IMR-90 (cell line): Measurements from ENCODE around the gene FAM163B. TPM values are rescaled to one million over a fixed set of nuclear protein-coding genes. Genes with fewer than 3 reads are reported as not detected.

Source experiments
- ATAC-seq: fragments of 200-7000 bp; cut with Tn5 transposase; 2 replicates; pipeline ENCODE4 v1.9.1; 2020; ENCODE audit warnings: low read depth, mild to moderate bottlenecking, moderate library complexity
- BruUV-seq: library from RNA; stranded (reverse); fragments of 400-500 nt; replicated peaks from 2 replicates; lab custom pipeline; 2021; lab: Mats Ljungman, UMichigan
- CTCF ChIA-PET: fragments of 300-600 bp; formaldehyde crosslinking; extraction: SDS; loops from one replicate; lab custom pipeline; 2021; ENCODE audit warnings: antibody characterized with exemption; lab: Yijun Ruan, JAX
- POLR2A ChIA-PET: fragments of 300-600 bp; sonication (Branson Sonifier 250); formaldehyde crosslinking; loops from one replicate; lab custom pipeline; 2022; ENCODE audit warnings: antibody characterized with exemption; ENCODE audit not compliant: unreplicated experiment; lab: Charles Lee
- DNase-seq: peaks from one replicate; pipeline ENCODE4 v3.0.0; 2013
- H2AFZ ChIP-seq: replicated peaks from 2 replicates; pipeline ENCODE3; 2013; ENCODE audit warnings: low read length, mild to moderate bottlenecking; ENCODE audit not compliant: poor library complexity
- H2AK5ac ChIP-seq: 2 replicates; pipeline ENCODE4 v1.6.1; 2013; ENCODE audit warnings: low read depth, low read length, inconsistent platforms
- H2AK9ac ChIP-seq: replicated peaks from 2 replicates; pipeline ENCODE3; 2013; ENCODE audit warnings: mild to moderate bottlenecking, low read depth, low read length, moderate library complexity; ENCODE audit not compliant: poor library complexity
- H2BK120ac ChIP-seq: 2 replicates; pipeline ENCODE4 v1.6.1; 2013; ENCODE audit warnings: low read depth, low read length, inconsistent platforms
- H2BK15ac ChIP-seq: 3 replicates; pipeline ENCODE4 v1.6.1; 2013; ENCODE audit warnings: low read depth, low read length, inconsistent platforms
- H2BK20ac ChIP-seq: 2 replicates; pipeline ENCODE4 v1.6.1; 2013; ENCODE audit warnings: low read depth, mild to moderate bottlenecking, inconsistent platforms, low read length, moderate library complexity
- H2BK5ac ChIP-seq: 2 replicates; pipeline ENCODE4 v1.6.1; 2013; ENCODE audit warnings: mild to moderate bottlenecking, low read depth, low read length, inconsistent platforms; ENCODE audit not compliant: poor library complexity, severe bottlenecking
- H3K14ac ChIP-seq: replicated peaks from 2 replicates; pipeline ENCODE4 v1.6.1; 2013; ENCODE audit warnings: low read depth, low read length, inconsistent platforms
- H3K18ac ChIP-seq: 2 replicates; pipeline ENCODE4 v1.6.1; 2013; ENCODE audit warnings: low read depth, low read length, control low read depth
- H3K23ac ChIP-seq: 2 replicates; pipeline ENCODE4 v1.6.1; 2013; ENCODE audit warnings: low read depth, low read length, inconsistent platforms
- H3K27ac ChIP-seq: 2 replicates; pipeline ENCODE4 v1.5.1; 2013; ENCODE audit warnings: mild to moderate bottlenecking, control low read depth, low read length; ENCODE audit not compliant: insufficient read depth
- H3K27me3 ChIP-seq: 2 replicates; pipeline ENCODE4 v1.6.1; 2013; ENCODE audit warnings: low read length; ENCODE audit not compliant: control insufficient read depth, insufficient read depth
- H3K36me3 ChIP-seq: 2 replicates; pipeline ENCODE4 v1.6.1; 2013; ENCODE audit warnings: low read length, mixed read lengths; ENCODE audit not compliant: control insufficient read depth, insufficient read depth
- H3K4ac ChIP-seq: 2 replicates; pipeline ENCODE4 v1.6.1; 2013; ENCODE audit warnings: low read depth, low read length, inconsistent platforms
- H3K4me1 ChIP-seq: 2 replicates; pipeline ENCODE4 v1.6.1; 2013; ENCODE audit warnings: low read length, mixed read lengths; ENCODE audit not compliant: control insufficient read depth, insufficient read depth
- H3K4me2 ChIP-seq: 2 replicates; pipeline ENCODE4 v1.6.1; 2013; ENCODE audit warnings: low read depth, mild to moderate bottlenecking, control low read depth, low read length, moderate library complexity
- H3K4me3 ChIP-seq: 2 replicates; pipeline ENCODE4 v1.5.1; 2013; ENCODE audit warnings: low read depth, mild to moderate bottlenecking, control low read depth, low read length, moderate library complexity; ENCODE audit not compliant: insufficient read depth
- H3K56ac ChIP-seq: 2 replicates; pipeline ENCODE4 v1.6.1; 2013; ENCODE audit warnings: low read length, inconsistent platforms; ENCODE audit not compliant: insufficient read depth; ENCODE audit errors: extremely low read depth
- H3K79me1 ChIP-seq, 2 experiments: 2 replicates each; pipeline ENCODE4 v1.6.1; 2013; ENCODE audit warnings: low read length in 2 of 2, inconsistent platforms in 1 of 2, low read depth in 1 of 2
- H3K9ac ChIP-seq: 2 replicates; pipeline ENCODE4 v1.6.1; 2013; ENCODE audit warnings: low read depth, low read length, control low read depth
- H3K9me1 ChIP-seq: 2 replicates; pipeline ENCODE4 v1.6.1; 2013; ENCODE audit warnings: low read length, inconsistent platforms; ENCODE audit not compliant: insufficient read depth
- H3K9me3 ChIP-seq: 2 replicates; pipeline ENCODE4 v1.6.1; 2013; ENCODE audit warnings: low read length; ENCODE audit not compliant: control insufficient read depth, insufficient read depth
- H4K20me1 ChIP-seq: 2 replicates; pipeline ENCODE4 v1.6.1; 2013; ENCODE audit warnings: low read length, inconsistent platforms; ENCODE audit not compliant: insufficient read depth
- H4K5ac ChIP-seq: 2 replicates; pipeline ENCODE4 v1.6.1; 2013; ENCODE audit warnings: mild to moderate bottlenecking, low read depth, low read length, control low read depth
- H4K8ac ChIP-seq, 2 experiments: 2 replicates each; pipeline ENCODE4 v1.6.1; 2013; ENCODE audit warnings: low read depth in 2 of 2, low read length in 2 of 2, control low read depth in 1 of 2, inconsistent platforms in 1 of 2
- H4K91ac ChIP-seq: 2 replicates; pipeline ENCODE4 v1.6.1; 2013; ENCODE audit warnings: low read depth, low read length, inconsistent platforms; ENCODE audit not compliant: insufficient read depth
- BHLHE40 ChIP-seq: fragments of 150-350 bp; IDR thresholded peaks from 2 replicates; pipeline ENCODE4 v1.6.1; 2016; ENCODE audit warnings: mild to moderate bottlenecking, low read depth, low read length
- CEBPB ChIP-seq: IDR thresholded peaks from 2 replicates; pipeline ENCODE4 v1.6.1; 2012; ENCODE audit warnings: low read depth, low read length, improper control_type of control experiment
- CHD1 ChIP-seq: IDR thresholded peaks from 2 replicates; pipeline ENCODE4 v1.6.1; 2012; ENCODE audit warnings: low read depth, low read length, improper control_type of control experiment
- FOS ChIP-seq: fragments of 150-350 bp; IDR thresholded peaks from 2 replicates; pipeline ENCODE4 v1.6.1; 2016; ENCODE audit warnings: low read depth, low read length
- MAFK ChIP-seq: IDR thresholded peaks from 2 replicates; pipeline ENCODE4 v1.6.1; 2012; ENCODE audit warnings: low read depth, low read length, improper control_type of control experiment
- MAZ ChIP-seq: IDR thresholded peaks from 2 replicates; pipeline ENCODE4 v1.6.1; 2012; ENCODE audit warnings: low read depth, mild to moderate bottlenecking, low read length, improper control_type of control experiment, moderate library complexity, borderline replicate concordance
- MXI1 ChIP-seq: IDR thresholded peaks from 2 replicates; pipeline ENCODE4 v1.6.1; 2012; ENCODE audit warnings: low read depth, mild to moderate bottlenecking, low read length, moderate library complexity, borderline replicate concordance
- NFE2L2 ChIP-seq: fragments of 150-350 bp; IDR thresholded peaks from 2 replicates; pipeline ENCODE4 v1.6.1; 2016; ENCODE audit warnings: low read depth, mild to moderate bottlenecking, low read length
- POLR2A ChIP-seq: IDR thresholded peaks from 2 replicates; pipeline ENCODE4 v1.6.1; 2012; ENCODE audit warnings: mild to moderate bottlenecking, low read depth, low read length
- RAD21 ChIP-seq: IDR thresholded peaks from 2 replicates; pipeline ENCODE4 v1.6.1; 2012; ENCODE audit warnings: low read length, improper control_type of control experiment
- RCOR1 ChIP-seq: IDR thresholded peaks from 2 replicates; pipeline ENCODE4 v1.6.1; 2012; ENCODE audit warnings: mild to moderate bottlenecking, low read length, improper control_type of control experiment; ENCODE audit not compliant: insufficient replicate concordance
- RFX5 ChIP-seq: IDR thresholded peaks from 2 replicates; pipeline ENCODE4 v1.8.0; 2012; ENCODE audit warnings: low read depth, mild to moderate bottlenecking, low read length, moderate library complexity
- WGBS, 2 experiments: methylation state at CpG; one replicate each; pipeline versions ENCODE4 v1.1.5 to v1.1.7; 2013; ENCODE audit warnings: missing lambda C conversion rate in 2 of 2; ENCODE audit not compliant: insufficient read length in 1 of 2; ENCODE audit errors: extremely low coverage in 2 of 2; 5-methylcytosine and 5-hydroxymethylcytosine counted together
- dilution Hi-C: fragments of 300-500 bp; cut with HindIII; formaldehyde crosslinking; loops from one replicate; pipeline ENCODE4 v1.14.3; 2018; ENCODE audit warnings: low sequenced_read_pairs; ENCODE audit not compliant: unreplicated experiment
- in situ Hi-C: fragments of 300-500 bp; cut with MboI; formaldehyde crosslinking; loops from 3 replicates; pipeline ENCODE4 v1.14.3; 2019; ENCODE audit warnings: low sequenced_read_pairs, inconsistent platforms, mixed read lengths
- intact Hi-C: fragments of 100-400 bp; cut with micrococcal nuclease; formaldehyde crosslinking; loops from 2 replicates; pipeline ENCODE4 v1.10.0; 2022
- polyA plus RNA-seq, 3 experiments: library from polyadenylated mRNA; depleted of rRNA; stranded (reverse); fragments of >200 nt; gene quantifications; 2 replicates each; pipeline ENCODE4 v1.2.3, GENCODE V29; 2012; ENCODE audit warnings: low replicate concordance in 1 of 3
- total RNA-seq: library from RNA; depleted of rRNA; stranded (reverse); fragments of >200 nt; gene quantifications from 2 replicates; pipeline ENCODE4 v1.2.3, GENCODE V29; 2012
- TF ChIP-seq, protein P1 (sequence below): fragments of 150-350 bp; IDR thresholded peaks from 2 replicates; pipeline ENCODE4 v1.6.1; 2016; ENCODE audit warnings: low read depth, mild to moderate bottlenecking, low read length, moderate library complexity, borderline replicate concordance
- TF ChIP-seq, protein P2 (sequence below): conservative IDR thresholded peaks from 2 replicates; pipeline ENCODE4 v1.5.1; 2012; ENCODE audit warnings: mild to moderate bottlenecking, low read depth, low read length, improper control_type of control experiment
- TF ChIP-seq, protein P3 (sequence below): fragments of 150-350 bp; IDR thresholded peaks from 2 replicates; pipeline ENCODE4 v1.6.1; 2017; ENCODE audit warnings: mild to moderate bottlenecking, antibody characterized with exemption, low read length, low read depth

FAM163B gene
- total and polyA plus RNA-seq, 2 of the 4 experiments (the other 2 are of a cell fraction), result not detected

GRCh38 chr9:133532937-133533668 lies 76.1 kb downstream of the FAM163B start:
- Histone ChIP-seq H3K9ac (no peak overlapping the region), H3K18ac (no peak overlapping the region), H3K4me2 (no peak overlapping the region), H4K8ac (no peak overlapping the region), H2AK5ac (no peak overlapping the region), H3K14ac (no peak overlapping the region), H3K4ac (no peak overlapping the region), H3K27ac (no peak overlapping the region), H3K56ac (no peak overlapping the region), H2BK15ac (no peak overlapping the region), H2BK120ac (no peak overlapping the region), H3K4me1 (peaks cover 1% of the 10 kb centered on the region; the same call in 1 of the 2 replicates), H2AFZ (no peak overlapping the region), H3K23ac (no peak overlapping the region), H4K20me1 (peaks cover 5% of the 10 kb centered on the region; the same call in 1 of the 2 replicates), H3K4me3 (no peak overlapping the region), H3K79me1 (no peaks in the 10 kb centered on the region), H3K9me3 (no peaks in the 10 kb centered on the region), H3K36me3 (no peaks in the 10 kb centered on the region), H3K27me3 (peaks cover 64% of the 10 kb centered on the region), H4K5ac (no peak overlapping the region), H3K9me1 (no peaks in the 10 kb centered on the region), H2BK5ac (no peak overlapping the region), H2AK9ac (peak overlapping the region; percentile 72), H2BK20ac (no peak overlapping the region), H4K91ac (no peak overlapping the region)
- CTCF ChIA-PET, result interaction anchor here (0.9 to 1.1 kb wide), 2 partner anchors 249 to 462 kb away, joined by 3 read pairs; no protein-coding TSS in a partner anchor
- 52% methylated on average over 15 of the region's 20 CpGs; no CpG with 5 or more reads in 1 of the 2 experiments for WGBS, 2 experiments
- DNase-seq (peak; percentile 29), ATAC-seq (peak; percentile 38; the same call in 1 of the 2 replicates)
- BruUV-seq, result no TSS peak
- intact Hi-C loops (loop anchor here (1.0 kb wide), 1 partner anchor 193 kb away; no protein-coding TSS in a partner anchor), dilution Hi-C loops (no loop called here), in situ Hi-C loops (loop anchor here (10.0 kb wide), 2 partner anchors 202 to 462 kb away; partner anchors contain the start of genes SARDH and VAV2)
- POLR2A ChIA-PET, result no interaction called here
- TF ChIP-seq MAFK, result no peak
- no peak for TF ChIP-seq CEBPB
- TF ChIP-seq CHD1, result no peak
- TF ChIP-seq, protein P1, sequence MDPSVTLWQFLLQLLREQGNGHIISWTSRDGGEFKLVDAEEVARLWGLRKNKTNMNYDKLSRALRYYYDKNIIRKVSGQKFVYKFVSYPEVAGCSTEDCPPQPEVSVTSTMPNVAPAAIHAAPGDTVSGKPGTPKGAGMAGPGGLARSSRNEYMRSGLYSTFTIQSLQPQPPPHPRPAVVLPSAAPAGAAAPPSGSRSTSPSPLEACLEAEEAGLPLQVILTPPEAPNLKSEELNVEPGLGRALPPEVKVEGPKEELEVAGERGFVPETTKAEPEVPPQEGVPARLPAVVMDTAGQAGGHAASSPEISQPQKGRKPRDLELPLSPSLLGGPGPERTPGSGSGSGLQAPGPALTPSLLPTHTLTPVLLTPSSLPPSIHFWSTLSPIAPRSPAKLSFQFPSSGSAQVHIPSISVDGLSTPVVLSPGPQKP, result no peak
- TF ChIP-seq FOS, result no peak
- TF ChIP-seq NFE2L2, result no peak
- TF ChIP-seq POLR2A, result no peak
- TF ChIP-seq RCOR1, result no peak
- no peak for TF ChIP-seq MAZ
- TF ChIP-seq, protein P2, sequence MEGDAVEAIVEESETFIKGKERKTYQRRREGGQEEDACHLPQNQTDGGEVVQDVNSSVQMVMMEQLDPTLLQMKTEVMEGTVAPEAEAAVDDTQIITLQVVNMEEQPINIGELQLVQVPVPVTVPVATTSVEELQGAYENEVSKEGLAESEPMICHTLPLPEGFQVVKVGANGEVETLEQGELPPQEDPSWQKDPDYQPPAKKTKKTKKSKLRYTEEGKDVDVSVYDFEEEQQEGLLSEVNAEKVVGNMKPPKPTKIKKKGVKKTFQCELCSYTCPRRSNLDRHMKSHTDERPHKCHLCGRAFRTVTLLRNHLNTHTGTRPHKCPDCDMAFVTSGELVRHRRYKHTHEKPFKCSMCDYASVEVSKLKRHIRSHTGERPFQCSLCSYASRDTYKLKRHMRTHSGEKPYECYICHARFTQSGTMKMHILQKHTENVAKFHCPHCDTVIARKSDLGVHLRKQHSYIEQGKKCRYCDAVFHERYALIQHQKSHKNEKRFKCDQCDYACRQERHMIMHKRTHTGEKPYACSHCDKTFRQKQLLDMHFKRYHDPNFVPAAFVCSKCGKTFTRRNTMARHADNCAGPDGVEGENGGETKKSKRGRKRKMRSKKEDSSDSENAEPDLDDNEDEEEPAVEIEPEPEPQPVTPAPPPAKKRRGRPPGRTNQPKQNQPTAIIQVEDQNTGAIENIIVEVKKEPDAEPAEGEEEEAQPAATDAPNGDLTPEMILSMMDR, result peak; percentile 58
- no peak for TF ChIP-seq BHLHE40
- no peak for TF ChIP-seq RFX5
- TF ChIP-seq, protein P3, sequence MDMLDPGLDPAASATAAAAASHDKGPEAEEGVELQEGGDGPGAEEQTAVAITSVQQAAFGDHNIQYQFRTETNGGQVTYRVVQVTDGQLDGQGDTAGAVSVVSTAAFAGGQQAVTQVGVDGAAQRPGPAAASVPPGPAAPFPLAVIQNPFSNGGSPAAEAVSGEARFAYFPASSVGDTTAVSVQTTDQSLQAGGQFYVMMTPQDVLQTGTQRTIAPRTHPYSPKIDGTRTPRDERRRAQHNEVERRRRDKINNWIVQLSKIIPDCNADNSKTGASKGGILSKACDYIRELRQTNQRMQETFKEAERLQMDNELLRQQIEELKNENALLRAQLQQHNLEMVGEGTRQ, result no peak
- TF ChIP-seq MXI1, result no peak
- TF ChIP-seq RAD21, result peak; percentile 78
